PC-3 (cell line): ENCODE results near the gene PACRG.

Experiments
- CTCF ChIP-seq: fragments of 300-600 bp; sonication (generic); conservative IDR thresholded peaks from 2 replicates; pipeline ENCODE4 v1.5.1; 2017; ENCODE audit warnings: antibody characterized with exemption, low read depth, mild to moderate bottlenecking, low read length
- EZH2 ChIP-seq: fragments of 300-600 bp; sonication (generic); IDR thresholded peaks from one replicate; pipeline ENCODE4 v1.6.1; 2017; ENCODE audit warnings: antibody characterized with exemption, mild to moderate bottlenecking, low read length; ENCODE audit not compliant: unreplicated experiment

GRCh38 chr6:163243692-163244589, 516.2 kb downstream of the PACRG start:
- TF ChIP-seq EZH2 (no peak), CTCF (no peak)
